Astrocyte (in vitro differentiated cells and primary cell): ENCODE measurements around the gene ARL15. TPM values are rescaled to one million over a fixed set of nuclear protein-coding genes. Genes with fewer than 3 reads are reported as not detected.

Source experiments
- DNase-seq: peaks from one replicate; pipeline ENCODE4 v3.0.0-alpha.2; 2010; ENCODE audit warnings: low read depth
- FAIRE-seq: peaks from 2 replicates; lab custom pipeline; 2011; peaks lifted over from hg19 to GRCh38; lab: Jason Lieb, UNC
- H2AFZ ChIP-seq: 2 replicates; pipeline ENCODE4 v1.6.0; 2012; ENCODE audit warnings: low read depth, low read length, inconsistent platforms
- H3K27ac ChIP-seq: 2 replicates; pipeline ENCODE4 v1.5.1; 2011; ENCODE audit warnings: low read depth, low read length, inconsistent platforms
- H3K27me3 ChIP-seq: 2 replicates; pipeline ENCODE4 v1.6.0; 2011; ENCODE audit warnings: low read length, inconsistent platforms; ENCODE audit not compliant: insufficient read depth
- H3K36me3 ChIP-seq: 2 replicates; pipeline ENCODE4 v1.5.1; 2011; ENCODE audit warnings: low read length, inconsistent platforms; ENCODE audit not compliant: insufficient read depth
- H3K4me1 ChIP-seq: 2 replicates; pipeline ENCODE4 v1.5.1; 2011; ENCODE audit warnings: low read length, inconsistent platforms; ENCODE audit not compliant: insufficient read depth
- H3K4me2 ChIP-seq: 2 replicates; pipeline ENCODE4 v1.6.0; 2012; ENCODE audit warnings: low read length, inconsistent platforms
- H3K4me3 ChIP-seq: 2 replicates; pipeline ENCODE4 v1.5.1; 2011; ENCODE audit warnings: low read depth, mild to moderate bottlenecking, low read length, inconsistent platforms; ENCODE audit not compliant: insufficient read depth
- H3K79me2 ChIP-seq: 2 replicates; pipeline ENCODE4 v1.6.0; 2012; ENCODE audit warnings: mild to moderate bottlenecking, low read length, inconsistent platforms; ENCODE audit not compliant: insufficient read depth
- H3K9ac ChIP-seq: 2 replicates; pipeline ENCODE4 v1.6.0; 2012; ENCODE audit warnings: mild to moderate bottlenecking, low read length, inconsistent platforms
- H3K9me3 ChIP-seq: 2 replicates; pipeline ENCODE4 v1.5.1; 2012; ENCODE audit warnings: low read depth, mild to moderate bottlenecking, low read length, inconsistent platforms; ENCODE audit not compliant: insufficient read depth
- H4K20me1 ChIP-seq: 2 replicates; pipeline ENCODE4 v1.6.0; 2012; ENCODE audit warnings: low read length, inconsistent platforms; ENCODE audit not compliant: insufficient read depth
- H3K27ac Mint-ChIP-seq: one replicate; pipeline ENCODE4 v1.8.0; 2021; ENCODE audit warnings: mild to moderate bottlenecking, mixed read lengths; ENCODE audit not compliant: unreplicated experiment
- H3K27me3 Mint-ChIP-seq: one replicate; pipeline ENCODE4 v1.8.0; 2021; ENCODE audit warnings: low read depth, mixed read lengths; ENCODE audit not compliant: unreplicated experiment
- H3K36me3 Mint-ChIP-seq: one replicate; pipeline ENCODE4 v1.8.0; 2021; ENCODE audit warnings: low read depth, mixed read lengths; ENCODE audit not compliant: unreplicated experiment
- H3K4me1 Mint-ChIP-seq: one replicate; pipeline ENCODE4 v1.8.0; 2021; ENCODE audit warnings: low read depth, mixed read lengths; ENCODE audit not compliant: unreplicated experiment
- H3K4me3 Mint-ChIP-seq: one replicate; pipeline ENCODE4 v1.8.0; 2021; ENCODE audit warnings: mild to moderate bottlenecking, moderate library complexity, mixed read lengths; ENCODE audit not compliant: unreplicated experiment
- H3K9me3 Mint-ChIP-seq: one replicate; pipeline ENCODE4 v1.8.0; 2021; ENCODE audit warnings: mild to moderate bottlenecking, mixed read lengths; ENCODE audit not compliant: unreplicated experiment
- EZH2 ChIP-seq: IDR thresholded peaks from 2 replicates; pipeline ENCODE4 v1.6.1; 2012; ENCODE audit warnings: mild to moderate bottlenecking, low read length, inconsistent platforms; ENCODE audit not compliant: insufficient read depth
- total RNA-seq: library from RNA; stranded (reverse); gene quantifications from 2 replicates; pipeline ENCODE4 v1.2.1, GENCODE V29; 2021
- TF ChIP-seq, protein P1 (sequence below): IDR thresholded peaks from 2 replicates; pipeline ENCODE4 v1.5.1; 2011; ENCODE audit warnings: low read depth, mild to moderate bottlenecking, inconsistent platforms, low read length, moderate library complexity; ENCODE audit not compliant: insufficient read depth

Gene ARL15
- total RNA-seq, 1 donor from 2014 or later = 29.1 TPM

DNA sequence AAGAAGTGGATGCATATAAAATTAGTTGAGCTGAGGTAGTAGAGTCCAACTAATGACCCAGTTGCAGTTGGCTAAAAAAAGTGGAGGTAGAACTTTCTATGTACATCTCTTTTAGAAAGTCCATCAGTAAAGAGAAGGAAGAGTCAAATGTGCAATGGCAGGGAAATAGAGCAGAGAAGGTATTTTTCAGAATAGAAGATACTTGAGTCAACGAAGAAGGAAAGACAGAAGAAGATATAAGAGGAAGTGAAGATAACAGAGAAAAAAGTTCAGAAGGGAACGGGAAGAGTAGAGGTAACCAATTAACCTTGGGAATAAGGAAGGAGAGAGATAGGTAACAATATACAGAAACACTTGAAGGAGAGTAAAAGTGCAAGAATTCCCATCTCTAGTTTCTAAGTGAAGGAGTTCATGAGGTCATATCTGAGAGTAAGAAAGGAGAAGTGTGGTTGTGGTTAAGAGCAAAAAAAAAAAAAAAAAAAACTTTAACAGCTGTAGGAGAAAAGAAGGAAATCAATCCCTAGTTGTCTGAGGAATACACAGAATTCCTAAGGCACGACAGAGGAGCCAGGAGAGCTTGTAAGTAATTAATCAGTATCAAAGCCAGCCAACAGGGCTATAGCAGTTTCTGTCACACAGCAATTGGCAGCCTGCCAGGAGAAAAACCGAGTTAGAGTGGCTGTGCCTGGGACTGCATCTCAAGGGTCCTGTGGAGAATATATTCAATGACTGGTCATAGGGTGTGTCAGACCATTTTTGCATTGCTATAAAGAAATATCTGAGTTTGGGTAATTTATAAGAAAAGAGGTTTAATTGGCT lies 61.0 kb downstream of the ARL15 start:
- FAIRE-seq (no peak), DNase-seq (peak; percentile 76)
- Histone ChIP-seq H3K79me2 (peaks cover 4% of the 10 kb centered on the region), H3K9ac (no peak overlapping the region), H3K9me3 (no peaks in the 10 kb centered on the region), H3K4me1 (no peaks in the 10 kb centered on the region), H3K36me3 (no peaks in the 10 kb centered on the region), H3K27ac (no peak overlapping the region), H3K27me3 (no peaks in the 10 kb centered on the region), H4K20me1 (peaks cover 15% of the 10 kb centered on the region), H3K4me2 (no peak overlapping the region), H3K4me3 (no peak overlapping the region), H2AFZ (no peak overlapping the region)
- TF ChIP-seq EZH2 = no peak
- TF ChIP-seq, protein P1, sequence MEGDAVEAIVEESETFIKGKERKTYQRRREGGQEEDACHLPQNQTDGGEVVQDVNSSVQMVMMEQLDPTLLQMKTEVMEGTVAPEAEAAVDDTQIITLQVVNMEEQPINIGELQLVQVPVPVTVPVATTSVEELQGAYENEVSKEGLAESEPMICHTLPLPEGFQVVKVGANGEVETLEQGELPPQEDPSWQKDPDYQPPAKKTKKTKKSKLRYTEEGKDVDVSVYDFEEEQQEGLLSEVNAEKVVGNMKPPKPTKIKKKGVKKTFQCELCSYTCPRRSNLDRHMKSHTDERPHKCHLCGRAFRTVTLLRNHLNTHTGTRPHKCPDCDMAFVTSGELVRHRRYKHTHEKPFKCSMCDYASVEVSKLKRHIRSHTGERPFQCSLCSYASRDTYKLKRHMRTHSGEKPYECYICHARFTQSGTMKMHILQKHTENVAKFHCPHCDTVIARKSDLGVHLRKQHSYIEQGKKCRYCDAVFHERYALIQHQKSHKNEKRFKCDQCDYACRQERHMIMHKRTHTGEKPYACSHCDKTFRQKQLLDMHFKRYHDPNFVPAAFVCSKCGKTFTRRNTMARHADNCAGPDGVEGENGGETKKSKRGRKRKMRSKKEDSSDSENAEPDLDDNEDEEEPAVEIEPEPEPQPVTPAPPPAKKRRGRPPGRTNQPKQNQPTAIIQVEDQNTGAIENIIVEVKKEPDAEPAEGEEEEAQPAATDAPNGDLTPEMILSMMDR = no peak
- H3K27me3 Mint-ChIP-seq = no peaks in the 10 kb centered on the region
- H3K4me3 Mint-ChIP-seq = no peak overlapping the region
- no peaks in the 10 kb centered on the region for H3K9me3 Mint-ChIP-seq
- H3K27ac Mint-ChIP-seq = no peak overlapping the region
- H3K4me1 Mint-ChIP-seq = peaks cover 5% of the 10 kb centered on the region
- H3K36me3 Mint-ChIP-seq = no peaks in the 10 kb centered on the region

DNA sequence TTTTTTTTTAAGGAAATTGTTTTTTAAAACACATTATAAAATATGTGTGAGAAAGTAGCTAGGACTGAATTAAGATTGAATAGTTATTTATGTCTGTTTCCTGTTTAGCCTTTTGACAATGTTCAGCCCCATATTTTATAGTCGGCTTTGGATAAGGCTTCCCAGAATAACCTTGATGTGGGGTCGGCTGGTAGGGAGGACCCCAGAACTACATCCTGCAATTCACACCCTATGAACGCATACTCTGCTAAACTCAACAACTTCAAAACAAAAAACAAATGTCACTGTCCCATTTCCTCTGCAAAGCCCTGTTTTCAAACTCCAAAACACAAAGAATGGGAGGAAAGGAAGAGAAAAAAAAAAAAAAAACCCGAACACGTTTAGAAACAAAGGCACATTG lies 63.1 kb downstream of the ARL15 start:
- Mint-ChIP-seq H3K4me1 (peaks cover 5% of the 10 kb centered on the region), H3K27ac (no peak overlapping the region), H3K36me3 (no peaks in the 10 kb centered on the region), H3K27me3 (no peaks in the 10 kb centered on the region), H3K9me3 (no peaks in the 10 kb centered on the region), H3K4me3 (no peak overlapping the region)
- no peak for DNase-seq
- Histone ChIP-seq H4K20me1 (peaks cover 7% of the 10 kb centered on the region), H3K4me2 (no peak overlapping the region), H3K9me3 (no peaks in the 10 kb centered on the region), H3K9ac (no peak overlapping the region), H3K79me2 (peaks cover 4% of the 10 kb centered on the region), H3K27me3 (no peaks in the 10 kb centered on the region), H3K4me1 (no peaks in the 10 kb centered on the region), H2AFZ (no peak overlapping the region), H3K4me3 (no peak overlapping the region), H3K27ac (no peak overlapping the region), H3K36me3 (no peaks in the 10 kb centered on the region)
- TF ChIP-seq, protein P1 = no peak
- TF ChIP-seq EZH2 = no peak
- no peak for FAIRE-seq

DNA sequence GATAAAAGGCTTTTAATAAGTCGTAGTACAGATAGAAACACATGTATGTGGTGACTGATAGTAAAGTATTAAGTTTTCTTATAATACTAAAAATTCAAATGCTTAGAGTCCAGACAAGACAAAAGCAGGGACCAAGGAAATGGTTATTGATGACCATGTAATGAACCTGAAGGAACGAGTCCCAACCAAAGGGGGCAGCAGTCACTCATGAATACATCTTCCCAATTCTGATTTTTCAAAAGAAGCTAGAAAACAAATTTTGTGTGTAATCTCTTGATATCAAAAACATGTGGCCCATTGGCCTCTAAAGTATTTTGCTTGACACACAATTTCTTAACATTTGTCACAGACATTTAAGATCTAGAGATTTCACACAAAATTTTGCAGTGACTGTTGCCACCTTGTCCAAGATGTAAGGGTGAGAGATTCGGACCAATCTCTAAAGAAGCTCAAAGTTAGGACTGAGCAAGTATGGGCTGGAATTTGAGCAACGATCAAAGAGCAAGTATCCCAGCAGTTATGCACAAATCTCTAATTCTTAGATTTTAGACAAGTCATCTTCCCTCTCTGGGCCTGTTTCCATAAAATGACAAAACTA lies 66.8 kb downstream of the ARL15 start:
- H3K4me2 ChIP-seq = no peak overlapping the region
- no peak for TF ChIP-seq EZH2
- TF ChIP-seq, protein P1 = peak; percentile 81
- no peaks in the 10 kb centered on the region for H3K79me2 ChIP-seq
- no peak overlapping the region for H3K9ac ChIP-seq
- Mint-ChIP-seq H3K9me3 (no peaks in the 10 kb centered on the region), H3K36me3 (no peaks in the 10 kb centered on the region), H3K4me3 (no peak overlapping the region), H3K4me1 (no peaks in the 10 kb centered on the region), H3K27ac (no peak overlapping the region), H3K27me3 (no peaks in the 10 kb centered on the region)
- DNase-seq (peak; percentile 15), FAIRE-seq (no peak)
- no peak overlapping the region for H3K4me3 ChIP-seq
- peaks cover 3% of the 10 kb centered on the region for H4K20me1 ChIP-seq
- no peaks in the 10 kb centered on the region for H3K4me1 ChIP-seq
- no peak overlapping the region for H3K27ac ChIP-seq
- H2AFZ ChIP-seq = no peak overlapping the region
- H3K36me3 ChIP-seq = no peaks in the 10 kb centered on the region
- no peaks in the 10 kb centered on the region for H3K9me3 ChIP-seq
- H3K27me3 ChIP-seq = no peaks in the 10 kb centered on the region
